GM21390 (cell line): Measurements from ENCODE around the gene SMYD2.
"Not testable (repeated sequence)": the region's sequence is repeated elsewhere in the genome, so short reads cannot be mapped to it uniquely, and the experiment has no call there.

Source experiments
- ATAC-seq: cut with Tn5 transposase; IDR thresholded peaks from one replicate; pipeline ENCODE4 v1.9.1; 2021; ENCODE audit not compliant: unreplicated experiment

Gene SMYD2

GRCh38 chr1:214271174-214271858, 9.6 kb upstream of the SMYD2 start:
- no peak for ATAC-seq

- no peak for ATAC-seq
These were observed 8.8 kb upstream of the SMYD2 start for GRCh38 chr1:214271995-214272731.

DNA sequence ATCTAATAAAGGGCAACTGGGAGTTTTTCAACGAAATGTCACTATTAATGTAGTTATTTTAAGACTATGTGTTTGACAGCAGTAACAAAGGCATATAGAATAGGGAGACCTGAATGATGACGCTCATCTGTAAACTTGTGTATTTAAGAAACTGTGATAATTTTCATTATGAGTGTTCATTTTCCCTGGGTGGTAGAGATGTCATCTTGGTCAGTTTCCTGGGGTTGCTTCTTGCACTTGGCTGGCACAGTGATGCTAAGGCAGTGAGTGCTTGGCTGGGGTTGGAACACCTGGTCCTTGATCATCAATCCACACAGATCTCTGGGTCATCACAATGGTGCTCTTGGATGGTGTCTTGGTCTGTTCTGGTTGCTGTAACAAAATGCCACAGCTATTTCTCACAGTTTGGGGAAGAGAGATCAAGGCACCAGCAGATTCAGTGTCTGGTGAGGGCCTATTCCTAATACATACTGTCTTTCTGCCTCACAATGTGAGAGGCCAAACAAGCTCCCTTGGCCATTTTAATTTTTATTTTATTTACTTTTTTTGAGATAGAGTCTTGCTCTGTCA, 7.9 kb upstream of the SMYD2 start:
- ATAC-seq: no peak

DNA sequence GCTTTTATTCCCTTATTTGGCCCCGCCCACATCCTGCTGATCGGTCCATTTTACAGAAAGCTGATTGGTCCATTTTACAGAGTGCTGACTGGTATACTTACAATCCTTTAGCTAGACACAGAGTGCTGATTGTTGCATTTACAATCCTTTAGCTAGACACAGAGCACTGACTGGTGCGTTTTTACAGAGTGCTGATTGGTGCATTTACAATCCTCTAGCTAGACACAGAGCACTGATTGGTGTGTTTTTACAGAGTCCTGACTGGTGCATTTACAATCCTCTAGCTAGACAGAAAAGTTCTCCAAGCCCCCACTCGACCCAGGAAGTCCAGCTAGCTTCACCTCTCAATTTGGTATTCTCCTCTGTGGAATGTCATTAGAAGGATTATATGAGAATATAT, 5.3 kb upstream of the SMYD2 start:
- ATAC-seq: not testable (repeated sequence)

DNA sequence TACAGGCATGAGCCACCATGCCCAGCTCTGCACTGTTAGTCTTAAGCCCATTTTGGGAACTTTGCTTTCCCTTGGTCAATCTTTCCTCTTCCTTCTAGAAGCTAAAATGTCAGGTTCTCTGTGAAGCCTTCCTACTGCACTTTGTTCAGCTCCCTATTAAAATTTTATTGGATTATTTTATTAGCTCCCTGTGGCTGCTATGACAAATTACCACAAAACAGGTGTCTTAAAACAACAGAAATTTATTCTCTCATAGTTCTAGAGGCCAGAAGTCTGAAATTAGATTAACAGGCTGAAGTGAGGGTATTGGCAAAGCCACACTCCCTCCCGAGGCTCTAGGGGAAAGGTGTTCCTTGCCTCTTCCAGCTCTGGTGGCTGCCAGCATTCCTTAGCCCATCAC, 4.2 kb upstream of the SMYD2 start:
- ATAC-seq: no peak

DNA sequence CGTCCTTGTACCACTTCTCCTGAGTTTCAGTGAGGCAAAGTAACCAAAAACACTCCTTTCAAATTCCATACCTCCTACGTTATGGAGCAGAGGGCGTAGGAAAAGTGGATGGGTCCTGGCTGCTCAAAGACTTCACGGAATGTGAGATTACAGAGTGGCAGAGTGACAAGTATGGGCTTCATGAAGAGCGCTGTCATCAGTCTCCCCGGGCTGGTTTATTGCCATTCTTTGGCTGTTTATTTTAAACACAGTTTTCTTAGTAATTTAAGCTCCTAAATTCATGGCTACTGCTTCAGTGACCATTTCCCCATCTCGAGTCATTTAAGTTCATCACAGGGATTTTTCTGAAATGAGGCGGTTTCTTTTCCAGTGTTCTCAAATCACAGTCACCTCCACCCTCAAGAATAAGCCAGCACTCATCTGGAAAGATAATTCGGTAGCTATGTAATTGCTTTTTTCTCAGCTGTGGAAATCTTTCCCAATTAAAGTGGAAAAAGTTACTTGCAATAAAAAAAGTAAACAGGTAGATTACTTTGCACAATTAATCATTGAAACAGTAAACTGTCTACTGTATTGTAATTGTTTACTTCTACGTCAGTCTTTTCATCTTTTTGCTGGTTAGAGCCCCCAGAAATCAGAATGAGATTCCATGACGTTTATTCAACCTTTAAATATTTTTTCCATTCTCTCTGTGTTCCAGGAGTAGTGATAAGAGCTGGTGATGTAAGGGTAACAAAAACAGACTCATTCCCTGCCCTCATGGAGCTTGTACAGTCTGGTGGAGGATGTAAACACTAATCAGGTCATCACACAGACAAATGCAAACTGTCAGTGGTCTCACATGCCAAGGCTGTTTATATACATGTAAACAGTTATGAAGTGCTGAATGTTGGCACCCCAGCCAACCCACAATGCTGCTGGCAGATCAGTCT, 3.0 kb upstream of the SMYD2 start:
- ATAC-seq: no peak

- ATAC-seq: peak; percentile 55
These were observed 456 bp upstream of the SMYD2 start for GRCh38 chr1:214280386-214281020.

DNA sequence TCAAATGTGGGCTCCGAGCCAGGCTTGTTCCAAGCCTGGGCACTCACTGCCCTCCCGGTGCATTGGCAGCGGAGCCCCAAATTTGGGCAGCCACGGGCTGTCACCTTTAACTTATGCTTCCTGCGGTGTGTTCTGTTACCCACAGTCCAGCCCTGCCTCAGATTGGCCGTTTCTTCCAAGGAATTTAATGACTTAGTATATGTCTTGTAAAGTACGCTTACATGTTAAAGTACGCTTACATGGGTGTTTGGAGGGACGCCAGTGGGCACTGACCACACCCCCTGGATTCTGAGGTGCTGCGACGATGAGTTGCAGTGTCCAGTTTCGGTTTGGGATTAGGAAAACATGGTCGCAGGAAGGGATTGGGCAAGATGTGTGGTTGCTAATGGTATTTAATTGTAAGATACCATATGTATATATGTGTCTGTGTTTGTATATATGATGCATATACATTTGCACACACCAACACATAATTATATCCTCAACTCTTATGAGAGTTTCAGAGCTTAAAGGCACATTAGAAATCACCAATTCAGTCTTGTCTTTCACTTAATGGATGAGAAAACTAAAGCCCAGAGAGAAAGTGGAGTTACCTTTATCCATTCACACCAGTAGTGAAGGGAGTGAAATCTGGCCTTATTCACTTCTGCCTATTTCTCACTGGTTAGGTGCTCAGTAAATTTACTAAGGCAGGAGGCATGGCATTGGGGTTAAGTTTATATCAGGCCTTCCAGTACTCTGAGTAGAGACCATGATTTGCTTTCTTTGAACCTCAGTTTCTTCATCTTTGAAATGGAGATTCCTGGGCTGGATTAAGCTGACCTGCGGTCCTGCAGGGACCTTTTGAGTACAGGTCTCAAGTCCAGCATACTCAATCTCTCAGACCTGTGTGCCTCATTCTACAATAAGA, 1.0 kb downstream of the SMYD2 start:
- no peak for ATAC-seq

DNA sequence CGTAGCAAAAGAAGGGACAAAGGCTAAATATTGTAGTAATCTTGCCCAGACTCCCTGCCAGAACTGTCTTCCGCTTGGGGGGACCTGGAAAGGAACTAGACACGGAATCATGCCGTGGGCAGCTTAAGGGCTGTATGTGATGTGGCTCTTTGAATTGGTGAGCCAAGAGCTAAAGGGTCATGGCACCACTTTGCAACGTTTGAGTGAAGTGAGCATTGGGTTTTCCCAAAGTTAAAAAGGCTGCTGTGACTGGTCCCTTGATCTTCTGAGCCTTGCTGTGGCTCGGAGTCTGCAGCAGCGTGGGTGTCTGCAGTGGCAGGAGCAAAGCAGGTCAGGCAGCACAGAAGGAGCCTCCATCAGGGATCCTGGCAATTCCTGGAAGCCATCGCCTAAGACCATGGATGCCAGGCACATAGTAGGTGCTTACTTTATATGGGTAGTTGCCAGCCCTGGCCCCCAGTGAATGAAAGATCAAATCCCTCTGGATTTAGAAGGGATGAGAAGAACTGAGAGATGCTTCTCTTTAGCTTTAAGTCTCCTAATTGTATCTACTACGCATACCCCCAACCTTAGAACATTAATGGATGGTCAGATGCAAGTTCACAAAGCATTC, 1.8 kb downstream of the SMYD2 start:
- no peak for ATAC-seq

DNA sequence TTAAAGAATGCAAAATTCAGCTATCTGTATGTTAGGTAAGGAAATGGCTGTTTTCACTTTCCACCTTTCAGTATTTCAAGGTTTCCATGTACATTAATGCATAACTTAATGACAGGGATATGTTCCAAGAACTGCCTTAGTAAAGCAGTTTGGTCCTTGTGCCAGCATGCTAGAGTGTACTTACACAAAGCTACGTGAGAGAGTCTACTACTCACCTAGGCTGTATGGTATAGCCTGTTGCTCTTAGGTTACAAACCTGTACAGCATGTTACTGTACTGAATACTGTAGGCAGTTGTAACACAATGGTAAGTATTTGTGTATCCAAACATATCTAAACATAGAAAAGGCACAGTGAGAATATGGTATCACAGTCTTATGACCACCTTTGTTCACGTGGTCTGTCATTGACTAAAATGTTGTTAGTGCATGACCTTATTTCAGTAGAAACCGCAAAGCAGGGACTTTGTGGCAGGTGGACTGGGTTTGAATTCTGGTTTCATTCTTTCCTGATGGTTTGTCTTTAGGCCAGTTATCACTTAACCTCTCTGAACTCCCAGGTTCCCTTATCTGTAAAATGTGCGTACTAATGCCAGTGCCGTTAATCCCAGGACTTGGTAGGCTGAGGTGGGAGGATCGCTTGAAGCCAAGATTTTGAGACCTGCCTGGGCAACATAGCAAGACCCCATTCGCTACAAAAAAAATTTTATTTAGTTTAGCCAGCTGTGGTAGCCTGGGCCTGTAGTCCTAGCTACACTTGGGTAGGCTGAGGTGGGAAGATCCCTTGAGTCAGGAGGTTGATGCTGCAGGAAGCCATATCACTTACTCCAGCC, 4.9 kb downstream of the SMYD2 start:
- no peak for ATAC-seq

DNA sequence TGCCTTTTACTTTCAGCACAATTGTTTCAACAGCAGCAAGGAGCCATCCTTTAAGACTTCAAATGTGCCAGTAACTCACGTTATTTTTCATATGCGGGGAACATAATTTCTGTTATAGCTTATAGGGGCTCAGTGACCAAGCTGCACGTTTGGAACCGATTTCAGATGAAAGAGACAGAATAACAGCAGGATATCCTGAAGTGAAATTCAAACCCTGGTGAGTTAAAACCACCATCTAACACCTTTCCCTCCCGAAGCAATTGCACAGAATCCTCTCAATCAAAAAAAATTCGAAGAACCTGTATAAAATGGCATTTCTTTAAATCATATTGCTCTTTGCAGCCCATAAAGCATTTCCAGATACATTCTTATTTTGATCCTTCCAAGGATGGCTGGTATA, 6.9 kb downstream of the SMYD2 start:
- no peak for ATAC-seq

- no peak for ATAC-seq
These were observed 8.8 kb downstream of the SMYD2 start for GRCh38 chr1:214289574-214290272.

- ATAC-seq: no peak
These were observed 9.6 kb downstream of the SMYD2 start for GRCh38 chr1:214290424-214291037.

GRCh38 chr1:214292322-214292721, 11.4 kb downstream of the SMYD2 start:
- ATAC-seq: no peak

DNA sequence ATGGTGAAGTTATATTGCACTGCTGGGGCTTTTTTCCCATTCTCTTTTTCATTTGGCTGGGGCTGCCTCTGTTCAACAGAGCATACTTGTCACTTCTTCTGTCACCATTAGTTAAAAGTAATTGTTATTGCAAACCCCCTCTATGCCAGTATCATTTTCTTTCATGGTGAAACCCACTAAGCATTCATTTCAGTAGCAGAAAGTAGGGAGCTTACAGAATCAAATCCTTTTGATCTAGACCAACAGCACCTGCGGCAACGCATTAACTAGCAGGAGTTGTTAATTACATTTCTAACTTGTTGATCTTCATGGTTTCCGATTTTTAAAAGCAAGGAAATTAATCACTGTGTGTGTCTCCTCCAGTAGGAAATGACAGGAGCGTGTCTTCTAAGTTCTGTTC, 15.0 kb downstream of the SMYD2 start:
- no peak for ATAC-seq

DNA sequence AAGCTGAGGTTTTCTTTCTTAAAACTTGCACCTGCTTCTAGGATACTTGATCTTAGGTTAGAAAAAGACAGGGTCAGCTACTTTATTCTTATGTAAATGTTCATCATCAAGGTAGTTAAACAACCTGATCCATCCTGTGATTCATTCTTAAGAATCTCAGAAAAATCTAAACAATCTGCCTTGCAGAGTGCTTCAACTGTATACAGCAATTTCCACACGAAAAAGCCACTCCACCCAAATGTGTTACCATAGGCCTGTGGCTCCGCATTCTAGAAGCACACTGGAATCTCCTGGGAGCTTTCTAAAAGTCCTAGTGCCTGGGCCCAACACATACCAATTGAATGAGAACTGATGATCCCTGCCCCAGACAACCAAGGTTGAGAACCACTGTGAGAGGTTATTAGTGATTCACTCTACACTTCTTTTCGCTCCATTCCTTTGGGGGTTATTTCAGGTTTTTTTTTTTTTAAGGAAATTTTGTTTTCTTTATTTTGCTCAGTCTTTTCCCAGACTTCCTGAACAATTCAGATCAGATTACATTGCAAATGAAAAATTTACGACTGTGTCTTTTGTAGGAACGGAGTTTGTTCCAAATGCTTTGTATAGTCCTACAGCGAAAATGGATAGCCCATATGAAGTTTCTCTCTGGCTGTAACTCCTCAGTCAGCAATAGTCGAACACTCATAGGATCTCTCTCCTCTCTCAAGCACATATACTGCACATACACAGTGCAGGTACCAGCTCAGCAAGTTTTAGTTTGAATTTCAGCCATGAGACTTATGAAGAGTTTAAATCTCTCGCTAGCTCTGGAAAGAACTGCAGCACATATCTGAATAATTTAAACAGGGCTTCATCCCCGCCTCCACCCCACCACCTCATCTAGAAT, 16.1 kb downstream of the SMYD2 start:
- no peak for ATAC-seq
